Endothelial cell of hepatic sinusoid (primary cell): ENCODE measurements around the gene CRTAC1.

Experiments
- in situ Hi-C: cut with HindIII; loops from 2 replicates; pipeline ENCODE4 v1.10.0; 2017; ENCODE audit warnings: low sequenced_read_pairs

CRTAC1 gene

GRCh38 chr10:97818572-97818971, 211.8 kb downstream of the CRTAC1 start:
- in situ Hi-C loops = no loop called here

- in situ Hi-C loops = no loop called here
Observed at GRCh38 chr10:97816609-97817008, 213.8 kb downstream of the CRTAC1 start.
